ENCODE results near the gene MAML3.
A peak's percentile ranks its signal among the peaks of the same experiment; 100 is the strongest.

The MAML3 gene

DNA sequence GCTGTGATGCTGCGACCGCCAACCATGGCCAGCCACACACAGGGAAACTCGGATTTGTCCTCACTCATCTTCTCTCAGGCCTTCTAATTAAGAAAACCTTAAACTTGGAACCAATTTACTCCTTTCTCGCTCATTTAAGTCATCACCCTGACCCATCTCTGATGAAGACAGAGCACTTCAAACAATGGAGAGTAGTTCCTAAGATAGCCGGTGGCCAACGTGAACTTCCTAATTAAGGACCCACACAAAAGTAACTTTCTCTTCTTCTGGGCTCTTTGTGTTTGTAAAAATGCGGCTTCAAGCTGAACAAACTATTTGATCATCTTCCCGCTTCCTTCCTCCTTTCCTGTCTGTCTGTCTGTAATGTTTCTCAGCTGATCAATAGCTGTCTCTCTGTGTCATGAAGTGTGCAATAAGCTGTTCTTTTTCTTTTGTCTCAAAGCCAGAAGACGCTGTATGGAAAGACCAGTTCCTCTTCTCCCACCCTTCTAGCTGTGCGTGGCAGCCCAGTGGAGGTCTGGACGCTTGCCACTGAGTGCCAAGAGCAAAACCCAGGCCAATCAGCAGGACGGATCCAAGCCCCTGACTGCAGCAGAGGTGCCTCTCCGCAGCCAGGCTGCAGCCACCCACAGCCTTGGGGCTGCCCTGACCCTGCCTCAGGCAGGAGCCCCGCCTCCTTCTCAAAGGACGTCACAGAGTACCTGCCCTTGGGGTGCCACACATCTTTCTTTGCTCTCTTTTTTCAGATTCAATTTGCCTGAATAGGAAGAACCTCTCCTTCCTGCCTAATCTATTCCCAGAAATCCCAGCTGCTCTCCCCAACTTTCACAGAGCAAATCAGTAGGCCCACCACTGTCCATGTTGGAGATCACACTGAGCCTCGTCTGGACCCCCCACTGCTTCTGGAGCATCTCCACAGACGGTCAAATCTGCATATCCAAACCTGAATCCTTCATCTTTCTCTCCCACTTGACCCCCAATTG is 59.3 kb downstream of the MAML3 start:
- Histone ChIP-seq H3K9me3 (ENCODE audit: control insufficient read depth, low read length) (no peaks in the 10 kb centered on the region), H3K4me3 (ENCODE audit: insufficient read depth in 1 of 2, low read depth in 1 of 2, low read length in 2 of 2) (no peak overlapping the region), H3K27me3 (ENCODE audit: control insufficient read depth in 1 of 2, insufficient read depth in 1 of 2, low read length in 2 of 2) (no peaks in the 10 kb centered on the region), H3K27ac (ENCODE audit: low read length, poor library complexity, severe bottlenecking) (no peak overlapping the region), H2BK120ac (ENCODE audit: low read depth, low read length) (peak overlapping the region; percentile 43), H3K36me3 (ENCODE audit: control insufficient read depth in 1 of 2, insufficient read depth in 2 of 2, low read depth in 1 of 2, low read length in 2 of 2) (no peaks in the 10 kb centered on the region), H3K23ac (ENCODE audit: low read length in 2 of 2) (peak overlapping the region in 1 of 2 experiments; percentile 10), H3K4me2 (ENCODE audit: low read length, poor library complexity, severe bottlenecking) (no peak overlapping the region), H2BK5ac (ENCODE audit: low read depth, low read length, poor library complexity, severe bottlenecking) (no peak overlapping the region), H3K14ac (ENCODE audit: low read length in 2 of 2) (peak overlapping the region in 1 of 2 experiments; percentile 3), H3K9ac (ENCODE audit: low read length) (no peak overlapping the region), H3K18ac (ENCODE audit: low read depth in 1 of 2, low read length in 2 of 2) (peak overlapping the region; percentile 79 to 92), H2AK5ac (ENCODE audit: low read length, severe bottlenecking) (peak overlapping the region; percentile 56), H4K91ac (ENCODE audit: low read length) (peak overlapping the region; percentile 86), H3K4ac (ENCODE audit: low read depth in 1 of 2, low read length in 2 of 2) (peak overlapping the region in 1 of 2 experiments; percentile 59), H3K79me1 (replicated peaks; ENCODE audit: low read length, poor library complexity, severe bottlenecking) (peaks cover 11% of the 10 kb centered on the region), H3K4me1 (ENCODE audit: control insufficient read depth, insufficient read depth, low read depth, low read length) (peaks cover 17% of the 10 kb centered on the region), H4K8ac (ENCODE audit: low read length) (peak overlapping the region; percentile 77), H2AFZ (ENCODE audit: low read depth, low read length) (no peak overlapping the region), H2BK12ac (ENCODE audit: low read length in 2 of 2) (peak overlapping the region; percentile 42 to 79), H2BK15ac (ENCODE audit: low read depth, poor library complexity, severe bottlenecking) (no peak overlapping the region)
- DNase-seq: no peak
- 70% methylated on average over 17 of the region's 17 CpGs for WGBS

GRCh38 chr4:140092094-140092851 is 61.7 kb downstream of the MAML3 start:
- Histone ChIP-seq H2BK120ac (ENCODE audit: low read depth, low read length) (peak overlapping the region; percentile 29), H3K4me1 (ENCODE audit: control insufficient read depth, insufficient read depth, low read depth, low read length) (peaks cover 17% of the 10 kb centered on the region), H3K4ac (ENCODE audit: low read depth in 1 of 2, low read length in 2 of 2) (no peak overlapping the region), H2BK5ac (ENCODE audit: low read depth, low read length, poor library complexity, severe bottlenecking) (no peak overlapping the region), H2BK15ac (ENCODE audit: low read depth, poor library complexity, severe bottlenecking) (peak overlapping the region; percentile 30), H2BK12ac (ENCODE audit: low read length in 2 of 2) (peak overlapping the region; percentile 0 to 4), H3K4me3 (ENCODE audit: insufficient read depth in 1 of 2, low read depth in 1 of 2, low read length in 2 of 2) (peak overlapping the region in 1 of 2 experiments; percentile 75), H3K14ac (ENCODE audit: low read length in 2 of 2) (no peak overlapping the region), H3K9ac (ENCODE audit: low read length) (peak overlapping the region; percentile 80), H3K27ac (ENCODE audit: low read length, poor library complexity, severe bottlenecking) (peak overlapping the region; percentile 11), H3K9me3 (ENCODE audit: control insufficient read depth, low read length) (no peaks in the 10 kb centered on the region), H4K8ac (ENCODE audit: low read length) (peak overlapping the region; percentile 10), H3K27me3 (ENCODE audit: control insufficient read depth in 1 of 2, insufficient read depth in 1 of 2, low read length in 2 of 2) (no peaks in the 10 kb centered on the region), H3K23ac (ENCODE audit: low read length in 2 of 2) (no peak overlapping the region), H3K4me2 (ENCODE audit: low read length, poor library complexity, severe bottlenecking) (peak overlapping the region; percentile 46), H2AK5ac (ENCODE audit: low read length, severe bottlenecking) (no peak overlapping the region), H2AFZ (ENCODE audit: low read depth, low read length) (peak overlapping the region; percentile 10), H3K79me1 (replicated peaks; ENCODE audit: low read length, poor library complexity, severe bottlenecking) (peaks cover 8% of the 10 kb centered on the region), H3K18ac (ENCODE audit: low read depth in 1 of 2, low read length in 2 of 2) (peak overlapping the region; percentile 11 to 22), H3K36me3 (ENCODE audit: control insufficient read depth in 1 of 2, insufficient read depth in 2 of 2, low read depth in 1 of 2, low read length in 2 of 2) (no peaks in the 10 kb centered on the region), H4K91ac (ENCODE audit: low read length) (peak overlapping the region; percentile 57)
- DNase-seq: peak; percentile 71
- WGBS: under 1% methylated on average over 17 of the region's 23 CpGs

DNA sequence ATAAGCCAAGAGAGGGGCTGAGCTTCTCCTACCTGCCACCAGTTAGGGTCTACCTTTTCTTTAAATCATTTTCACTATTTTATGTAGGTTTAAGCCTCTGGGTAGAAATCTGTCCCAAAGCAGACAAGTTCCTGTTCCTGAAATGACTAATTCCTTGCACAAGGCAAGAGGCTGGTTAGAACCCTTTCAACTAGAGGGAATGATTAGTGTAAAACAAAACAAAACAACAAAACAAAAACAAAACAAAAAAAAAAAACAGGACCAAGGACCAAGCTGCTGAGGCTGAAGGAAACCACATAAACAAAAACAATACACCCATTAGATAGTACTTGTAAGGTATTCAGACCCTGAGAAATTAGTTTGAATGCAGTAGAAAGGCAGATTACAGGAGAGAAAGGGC is 62.7 kb downstream of the MAML3 start:
- no peak overlapping the region for H2BK5ac ChIP-seq (ENCODE audit: low read depth, low read length, poor library complexity, severe bottlenecking)
- no peak overlapping the region for H3K14ac ChIP-seq (ENCODE audit: low read length in 2 of 2)
- no peak overlapping the region for H2BK15ac ChIP-seq (ENCODE audit: low read depth, poor library complexity, severe bottlenecking)
- peak overlapping the region in 1 of 2 experiments; percentile 46 for H2BK12ac ChIP-seq (ENCODE audit: low read length in 2 of 2)
- no peak overlapping the region for H3K4me3 ChIP-seq (ENCODE audit: insufficient read depth in 1 of 2, low read depth in 1 of 2, low read length in 2 of 2)
- H3K36me3 ChIP-seq (ENCODE audit: control insufficient read depth in 1 of 2, insufficient read depth in 2 of 2, low read depth in 1 of 2, low read length in 2 of 2): no peaks in the 10 kb centered on the region
- peak; percentile 65 for DNase-seq
- H2AFZ ChIP-seq (ENCODE audit: low read depth, low read length): no peak overlapping the region
- peaks cover 8% of the 10 kb centered on the region for H3K79me1 ChIP-seq (replicated peaks; ENCODE audit: low read length, poor library complexity, severe bottlenecking)
- H3K18ac ChIP-seq (ENCODE audit: low read depth in 1 of 2, low read length in 2 of 2): no peak overlapping the region
- H3K4me1 ChIP-seq (ENCODE audit: control insufficient read depth, insufficient read depth, low read depth, low read length): peaks cover 16% of the 10 kb centered on the region
- no peak overlapping the region for H3K23ac ChIP-seq (ENCODE audit: low read length in 2 of 2)
- no peaks in the 10 kb centered on the region for H3K9me3 ChIP-seq (ENCODE audit: control insufficient read depth, low read length)
- H4K8ac ChIP-seq (ENCODE audit: low read length): no peak overlapping the region
- no peak overlapping the region for H3K4ac ChIP-seq (ENCODE audit: low read depth in 1 of 2, low read length in 2 of 2)
- H3K27me3 ChIP-seq (ENCODE audit: control insufficient read depth in 1 of 2, insufficient read depth in 1 of 2, low read length in 2 of 2): no peaks in the 10 kb centered on the region
- no peak overlapping the region for H2BK120ac ChIP-seq (ENCODE audit: low read depth, low read length)
- peak overlapping the region; percentile 42 for H2AK5ac ChIP-seq (ENCODE audit: low read length, severe bottlenecking)
- H3K27ac ChIP-seq (ENCODE audit: low read length, poor library complexity, severe bottlenecking): peak overlapping the region; percentile 77
- H3K9ac ChIP-seq (ENCODE audit: low read length): no peak overlapping the region
- H4K91ac ChIP-seq (ENCODE audit: low read length): no peak overlapping the region
- no peak overlapping the region for H3K4me2 ChIP-seq (ENCODE audit: low read length, poor library complexity, severe bottlenecking)

Measured in mesenchymal stem cell (in vitro differentiated cells and primary cell).